DND-41 (cell line): ENCODE results near the gene GPATCH8.
"Not testable (repeated sequence)": the region's sequence is repeated elsewhere in the genome, so short reads cannot be mapped to it uniquely, and the experiment has no call there.

Experiments used
- EZH2 ChIP-seq: IDR thresholded peaks from 3 replicates; pipeline ENCODE4 v1.6.1; 2012; ENCODE audit warnings: borderline replicate concordance, low read depth, mild to moderate bottlenecking, moderate library complexity, low read length, inconsistent platforms; ENCODE audit not compliant: severe bottlenecking
- TF ChIP-seq, protein P1 (sequence below): IDR thresholded peaks from 2 replicates; pipeline ENCODE4 v1.5.1; 2012; ENCODE audit warnings: borderline replicate concordance, low read length, moderate library complexity, mild to moderate bottlenecking; ENCODE audit not compliant: poor library complexity, severe bottlenecking; ENCODE audit errors: extremely low read depth

DNA sequence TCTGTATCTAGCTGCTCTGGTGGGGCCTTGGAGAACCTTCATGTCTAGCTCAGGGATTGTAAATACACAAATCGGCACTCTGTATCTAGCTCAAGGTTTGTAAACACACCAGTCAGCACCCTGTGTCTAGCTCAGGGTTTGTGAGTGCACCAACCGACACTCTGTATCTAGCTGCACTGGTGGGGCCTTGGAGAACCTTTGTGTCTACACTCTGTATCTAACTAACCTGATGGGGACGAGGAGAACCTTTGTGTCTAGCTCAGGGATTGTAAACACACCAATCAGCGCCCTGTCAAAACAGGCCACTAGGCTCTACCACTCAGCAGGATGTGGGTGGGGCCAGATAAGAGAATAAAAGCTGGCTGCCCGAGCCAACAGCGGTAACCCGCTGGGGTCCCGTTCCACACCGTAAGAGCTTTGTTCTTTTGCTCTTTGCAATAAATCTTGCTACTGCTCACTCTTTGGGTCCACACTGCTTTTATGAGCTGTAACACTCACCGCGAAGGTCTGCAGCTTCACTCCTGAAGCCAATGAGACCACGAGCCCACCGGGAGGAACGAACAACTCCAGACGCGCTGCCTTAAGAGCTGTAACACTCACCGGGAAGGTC, 133.7 kb downstream of the GPATCH8 start:
- TF ChIP-seq, protein P1, sequence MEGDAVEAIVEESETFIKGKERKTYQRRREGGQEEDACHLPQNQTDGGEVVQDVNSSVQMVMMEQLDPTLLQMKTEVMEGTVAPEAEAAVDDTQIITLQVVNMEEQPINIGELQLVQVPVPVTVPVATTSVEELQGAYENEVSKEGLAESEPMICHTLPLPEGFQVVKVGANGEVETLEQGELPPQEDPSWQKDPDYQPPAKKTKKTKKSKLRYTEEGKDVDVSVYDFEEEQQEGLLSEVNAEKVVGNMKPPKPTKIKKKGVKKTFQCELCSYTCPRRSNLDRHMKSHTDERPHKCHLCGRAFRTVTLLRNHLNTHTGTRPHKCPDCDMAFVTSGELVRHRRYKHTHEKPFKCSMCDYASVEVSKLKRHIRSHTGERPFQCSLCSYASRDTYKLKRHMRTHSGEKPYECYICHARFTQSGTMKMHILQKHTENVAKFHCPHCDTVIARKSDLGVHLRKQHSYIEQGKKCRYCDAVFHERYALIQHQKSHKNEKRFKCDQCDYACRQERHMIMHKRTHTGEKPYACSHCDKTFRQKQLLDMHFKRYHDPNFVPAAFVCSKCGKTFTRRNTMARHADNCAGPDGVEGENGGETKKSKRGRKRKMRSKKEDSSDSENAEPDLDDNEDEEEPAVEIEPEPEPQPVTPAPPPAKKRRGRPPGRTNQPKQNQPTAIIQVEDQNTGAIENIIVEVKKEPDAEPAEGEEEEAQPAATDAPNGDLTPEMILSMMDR, result not testable (repeated sequence)
- not testable (repeated sequence) for TF ChIP-seq EZH2
